Adipose tissue (tissue), 3 donors: ENCODE results near the gene ZBTB7C. TPM values are rescaled to one million over a fixed set of nuclear protein-coding genes. Genes with fewer than 3 reads are reported as not detected.

Experiments used
- H3K27ac ChIP-seq: one replicate; pipeline ENCODE4 v1.5.1; 2013; ENCODE audit warnings: low read depth, low read length
- WGBS, 3 donors: extraction: QIAGEN DNeasy Blood & Tissue Kit; methylation state at CpG; one replicate each; pipeline ENCODE4 v1.1.7; 2013; 5-methylcytosine and 5-hydroxymethylcytosine counted together
- polyA plus RNA-seq, 3 donors: library from polyadenylated mRNA; stranded (reverse); fragments of 200-250 nt; gene quantifications; one replicate each; pipeline ENCODE4 v1.2.3, GENCODE V29; 2013
- donor health status: healthy with polysubstance abuse.
- donor health status: Bipolar disorder and iron deficiency.
- donor health status: healthy.

ZBTB7C gene
- polyA plus RNA-seq, 3 donors = 0.53 to 5.6 (median 4.8) TPM

DNA sequence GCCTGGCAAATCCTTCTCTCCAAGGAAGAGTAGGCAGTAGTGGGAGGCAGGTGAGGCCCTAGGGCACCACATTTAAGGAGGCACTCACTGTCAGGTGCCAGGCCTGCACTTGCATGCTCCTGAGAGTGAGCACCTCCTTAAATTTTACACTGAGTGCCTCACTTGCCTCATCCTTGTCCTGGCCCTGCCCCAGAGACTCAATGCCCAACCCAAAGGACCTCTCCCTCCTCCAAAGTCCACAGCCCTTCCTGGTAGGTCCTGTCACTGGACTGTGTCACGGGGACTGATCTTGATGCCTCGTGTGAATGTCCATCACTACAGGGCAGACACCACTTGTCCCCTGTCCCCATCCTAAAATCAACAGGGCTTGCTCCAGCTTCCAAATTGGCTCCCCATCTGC lies 235.6 kb downstream of the ZBTB7C start:
- WGBS, 3 donors = 94 to 97% (median 94%) methylated on average over 2 of the region's 2 CpGs
- no peak overlapping the region for H3K27ac ChIP-seq

GRCh38 chr18:48172226-48173006 lies 236.8 kb downstream of the ZBTB7C start:
- 90 to 96% (median 95%) methylated on average over 19 of the region's 19 CpGs for WGBS, 3 donors
- no peak overlapping the region for H3K27ac ChIP-seq

- H3K27ac ChIP-seq = no peak overlapping the region
- 91 to 98% (median 94%) methylated on average over 6 of the region's 6 CpGs for WGBS, 3 donors
Measured at GRCh38 chr18:48171490-48172188, 237.5 kb downstream of the ZBTB7C start.

DNA sequence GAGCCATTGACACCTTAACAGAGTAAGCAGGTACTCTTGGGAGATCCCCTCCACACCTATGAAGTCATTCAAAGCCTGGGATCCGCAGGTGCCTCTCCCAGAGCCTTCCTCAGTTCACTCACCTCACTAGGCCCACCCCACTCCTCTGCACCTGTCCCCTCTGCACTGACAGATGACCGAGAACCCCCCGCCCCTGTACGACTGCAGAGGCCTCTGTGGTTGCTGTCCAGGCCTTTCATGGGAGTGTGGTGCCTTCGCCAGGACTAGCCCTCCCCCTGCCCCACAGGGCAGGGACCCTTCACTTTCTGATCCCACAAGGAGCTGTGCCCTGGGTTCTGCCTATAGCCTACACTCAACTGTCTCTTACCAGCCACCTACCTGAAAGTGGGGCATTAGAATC lies 238.5 kb downstream of the ZBTB7C start:
- WGBS, 3 donors = 82 to 100% (median 92%) methylated on average over 4 to 5 of the region's 5 CpGs
- no peak overlapping the region for H3K27ac ChIP-seq

DNA sequence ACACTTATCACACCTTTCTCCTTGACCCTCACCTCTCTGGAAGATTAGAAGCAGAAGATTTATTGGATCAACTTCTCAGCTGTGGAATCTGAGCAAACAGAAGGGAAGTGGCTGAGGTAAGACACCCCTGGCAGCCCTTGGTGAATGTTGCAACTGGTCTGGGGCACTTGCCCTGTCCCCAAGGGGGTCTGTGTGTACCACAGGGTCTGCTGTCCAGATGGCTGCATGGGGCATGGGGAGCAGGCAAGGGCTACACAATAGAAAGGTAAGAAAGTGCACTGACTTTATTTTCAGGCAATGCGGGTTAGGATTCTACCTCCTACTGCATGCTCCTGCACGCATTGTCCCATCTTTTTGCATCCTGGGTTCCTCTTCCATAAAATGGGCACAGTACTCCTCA lies 240.3 kb downstream of the ZBTB7C start:
- H3K27ac ChIP-seq = no peak overlapping the region
- WGBS, 3 donors = 97 to 100% (median 98%) methylated on average over 2 of the region's 2 CpGs

DNA sequence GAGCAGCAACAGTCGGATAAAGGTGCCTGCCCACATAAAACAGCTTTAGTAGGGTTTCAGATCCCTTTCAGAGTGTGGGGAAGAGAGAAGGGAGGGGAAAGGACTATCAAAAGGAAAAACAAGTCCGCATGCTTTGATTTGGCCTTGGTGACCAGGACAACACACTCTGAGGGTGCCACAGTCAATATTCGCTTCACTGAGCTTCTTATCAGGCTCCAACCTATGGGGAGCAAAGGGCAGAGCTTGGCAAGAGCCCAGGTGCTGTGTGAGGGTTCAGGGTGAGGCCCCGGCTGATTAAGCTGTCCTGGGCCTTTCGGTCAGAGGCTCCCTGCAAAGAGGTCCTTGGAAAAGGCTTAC lies 241.3 kb downstream of the ZBTB7C start:
- H3K27ac ChIP-seq = no peak overlapping the region
- WGBS, 3 donors = 29 to 69% (median 68%) methylated on average over 5 of the region's 5 CpGs

DNA sequence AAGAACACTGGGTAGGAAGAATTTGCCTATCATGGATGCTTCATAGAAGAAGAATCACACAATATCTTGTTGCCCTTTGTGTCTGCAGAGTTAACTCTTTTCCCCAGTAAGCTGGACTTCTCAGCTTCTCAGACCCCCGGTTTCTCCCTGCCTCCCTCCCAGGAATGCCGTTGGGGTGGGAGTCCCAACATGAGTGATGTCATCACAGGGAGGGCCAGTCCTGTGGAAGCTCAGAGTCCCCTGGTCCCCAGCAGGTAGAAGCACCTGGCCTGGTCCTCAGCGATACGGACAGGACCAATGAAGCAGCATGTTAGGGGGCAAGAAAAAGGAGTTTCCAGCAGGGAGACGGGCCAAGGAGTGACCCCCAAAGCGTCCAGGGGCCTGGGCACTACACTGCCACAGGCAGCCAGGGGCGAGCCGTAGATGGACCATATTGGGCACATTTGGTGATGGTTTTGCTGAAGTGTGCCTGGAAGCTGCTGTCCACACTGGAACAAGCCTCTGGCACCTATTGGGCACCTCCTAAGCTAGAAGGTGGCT lies 242.8 kb downstream of the ZBTB7C start:
- WGBS, 3 donors = 85 to 89% (median 88%) methylated on average over 8 of the region's 8 CpGs
- no peak overlapping the region for H3K27ac ChIP-seq

- 60 to 64% (median 63%) methylated on average over 13 of the region's 13 CpGs for WGBS, 3 donors
- no peak overlapping the region for H3K27ac ChIP-seq
Measured at GRCh38 chr18:48165111-48165866, 243.9 kb downstream of the ZBTB7C start.

- WGBS, 3 donors = 69 to 85% (median 79%) methylated on average over 1 of the region's 1 CpG
- no peak overlapping the region for H3K27ac ChIP-seq
Measured at GRCh38 chr18:48164701-48165100, 244.5 kb downstream of the ZBTB7C start.

- 90 to 91% (median 90%) methylated on average over 4 of the region's 4 CpGs for WGBS, 3 donors
Measured at GRCh38 chr18:48164116-48164515, 245.1 kb downstream of the ZBTB7C start.

DNA sequence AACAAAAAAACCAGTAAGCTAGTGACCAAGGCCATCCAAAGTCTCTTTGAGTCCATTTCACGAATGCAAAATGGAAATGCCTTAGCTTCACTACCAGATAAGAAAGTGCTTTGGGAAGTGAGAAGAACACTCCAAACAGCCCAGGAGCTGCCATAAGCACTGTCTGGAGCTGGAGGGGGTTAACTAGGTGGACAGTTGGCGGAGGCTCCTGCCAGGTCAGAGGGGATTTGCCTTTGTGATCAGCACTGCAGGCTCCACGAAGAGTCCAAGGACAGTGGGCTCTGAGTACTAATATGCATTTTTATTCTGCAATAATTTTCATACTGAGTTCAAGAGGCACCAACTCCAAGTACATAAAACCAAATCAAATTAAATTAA lies 245.5 kb downstream of the ZBTB7C start:
- H3K27ac ChIP-seq = no peak overlapping the region
- WGBS, 3 donors = 65 to 74% (median 72%) methylated on average over 3 of the region's 3 CpGs

More at GRCh38 chr18:48164116-48164515, 245.1 kb downstream of the ZBTB7C start:
- no peak overlapping the region for H3K27ac ChIP-seq

DNA sequence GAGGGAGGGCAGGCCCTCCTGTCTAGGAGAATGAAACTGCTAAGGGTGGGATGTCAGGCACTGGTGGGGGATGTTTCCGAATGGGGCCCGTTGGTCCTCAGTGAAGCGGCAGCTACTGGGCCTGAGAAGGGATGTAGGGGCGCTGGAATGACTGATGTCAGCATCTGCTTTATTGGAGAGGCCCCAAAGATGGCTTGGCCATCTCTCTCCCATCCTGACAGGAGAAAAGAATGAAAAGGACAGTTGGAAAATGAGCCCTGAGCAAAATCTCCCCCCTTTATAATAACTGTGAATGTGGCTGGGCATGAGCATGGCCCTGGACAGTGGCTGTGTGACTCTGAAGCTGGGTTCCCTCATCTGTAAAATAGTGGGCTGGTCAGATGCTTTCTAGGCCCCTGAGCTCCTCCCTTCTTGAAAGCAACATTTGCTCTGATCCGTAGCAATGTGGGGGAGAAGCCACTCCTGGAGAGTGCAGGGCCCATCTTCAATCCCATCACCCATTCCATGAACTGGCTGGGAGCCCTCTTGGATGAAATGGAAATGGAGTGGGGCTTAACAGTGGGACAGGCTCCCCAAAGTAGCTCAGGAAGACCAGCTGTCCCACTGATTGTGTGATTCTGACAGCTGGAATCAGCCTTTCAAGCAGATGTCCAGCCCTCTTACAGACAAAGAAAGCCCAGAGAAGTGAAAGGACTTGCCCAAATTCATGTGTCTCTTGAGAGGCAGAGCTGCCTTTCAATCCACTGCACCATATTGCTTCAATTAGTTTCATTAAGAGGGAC lies 246.0 kb downstream of the ZBTB7C start:
- no peak overlapping the region for H3K27ac ChIP-seq
- WGBS, 3 donors = 86 to 97% (median 87%) methylated on average over 5 of the region's 5 CpGs

DNA sequence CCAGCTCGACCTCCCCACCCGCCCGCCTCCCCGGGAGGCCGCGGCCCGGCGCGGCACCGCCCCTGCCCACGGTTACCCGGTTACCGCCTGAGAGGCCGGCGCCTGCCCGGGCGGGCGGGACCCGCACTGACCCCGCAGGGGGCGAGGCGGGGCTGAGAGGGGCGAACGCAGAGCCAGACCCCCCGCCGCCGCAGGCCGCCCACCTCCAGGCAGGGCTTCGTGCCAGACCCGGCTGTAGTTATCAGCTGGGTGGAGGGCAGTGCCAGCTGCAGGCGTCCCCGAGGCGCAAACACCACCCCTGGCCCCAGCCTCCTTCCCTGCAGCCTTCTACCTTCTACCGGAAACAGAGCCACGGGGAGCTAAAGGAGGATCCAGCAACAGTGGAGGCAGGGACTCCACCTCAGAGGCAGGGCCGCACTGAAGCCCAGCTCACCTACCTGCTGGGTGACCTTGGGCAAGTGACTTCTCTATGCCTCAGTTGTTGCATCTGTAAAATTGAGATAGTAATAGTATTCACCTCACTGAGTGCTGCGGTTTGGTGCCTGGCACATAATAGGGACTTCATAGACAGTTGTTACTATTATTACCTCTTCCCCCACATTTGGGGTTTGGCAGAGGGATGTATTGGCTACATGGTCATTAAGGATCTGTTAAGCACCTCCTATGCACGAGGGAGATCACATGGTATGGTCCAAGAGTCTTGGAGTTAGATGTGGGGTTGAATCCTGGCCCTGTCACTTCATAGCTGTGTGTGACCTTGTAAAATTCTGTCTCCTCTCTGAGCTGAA lies 247.1 kb downstream of the ZBTB7C start:
- 6 to 8% (median 6%) methylated on average over 29 to 38 of the region's 38 CpGs for WGBS, 3 donors

GRCh38 chr18:48161191-48161910 lies 247.8 kb downstream of the ZBTB7C start:
- WGBS, 3 donors = 3 to 4% (median 4%) methylated on average over 32 to 53 of the region's 53 CpGs
- H3K27ac ChIP-seq = no peak overlapping the region

More for the DNA sequence above, 247.1 kb downstream of the ZBTB7C start:
- H3K27ac ChIP-seq = no peak overlapping the region

- WGBS, 3 donors = 64 to 84% (median 82%) methylated on average over 3 to 4 of the region's 4 CpGs
- no peak overlapping the region for H3K27ac ChIP-seq
Measured at GRCh38 chr18:48160622-48161021, 248.6 kb downstream of the ZBTB7C start.

DNA sequence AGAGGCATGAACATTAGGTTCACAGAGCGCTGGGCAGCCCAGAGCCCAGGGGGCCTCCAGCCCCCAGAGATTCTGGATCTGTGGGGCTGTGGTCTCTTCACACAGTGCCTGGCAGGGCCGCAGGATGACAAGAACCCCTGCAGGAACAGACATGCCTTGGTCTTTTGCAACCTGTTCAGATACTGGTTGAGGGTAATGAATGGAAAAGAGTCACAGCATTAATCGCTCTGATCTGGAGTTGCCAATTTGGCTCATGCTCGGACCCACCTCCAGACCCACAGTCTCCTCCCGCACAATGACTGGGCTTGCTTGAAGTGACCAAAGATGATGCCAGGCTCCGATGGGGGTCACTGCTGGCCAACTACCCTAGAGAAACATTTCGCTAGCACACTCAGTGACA lies 249.4 kb downstream of the ZBTB7C start:
- H3K27ac ChIP-seq = no peak overlapping the region
- WGBS, 3 donors = 91 to 97% (median 93%) methylated on average over 7 of the region's 7 CpGs

- 91 to 96% (median 95%) methylated on average over 5 of the region's 5 CpGs for WGBS, 3 donors
- H3K27ac ChIP-seq = no peak overlapping the region
Measured at GRCh38 chr18:48158721-48159120, 250.5 kb downstream of the ZBTB7C start.
